Fibroblast of skin of right quadriceps (primary cell): ENCODE measurements around the gene SIT1.
"Not testable (repeated sequence)": the region's sequence is repeated elsewhere in the genome, so short reads cannot be mapped to it uniquely, and the experiment has no call there.

Source experiments
- DNase-seq: peaks from one replicate; pipeline ENCODE4 v3.0.0-alpha.2; 2013

SIT1 gene

GRCh38 chr9:35635730-35636129 lies 15.0 kb downstream of the SIT1 start:
- no peak for DNase-seq

DNA sequence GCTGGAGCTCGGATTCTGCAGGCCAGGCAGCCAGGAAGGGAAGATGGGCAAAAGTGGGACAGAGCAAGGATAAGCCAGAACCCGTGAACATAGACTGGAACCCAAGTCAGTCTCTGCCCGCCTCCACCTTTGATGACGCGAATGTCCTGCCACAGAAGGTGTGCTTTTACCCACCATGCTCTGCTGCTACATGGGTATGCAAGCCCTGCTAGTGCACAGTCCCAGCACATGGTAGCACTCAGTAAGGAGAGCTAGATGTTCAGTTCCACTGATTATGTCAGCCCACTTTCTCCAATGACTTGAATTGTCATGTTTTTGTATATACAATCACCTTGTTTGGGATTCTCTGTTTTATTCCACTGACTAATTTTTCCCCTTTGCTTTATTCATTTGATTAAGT lies 21.1 kb downstream of the SIT1 start:
- DNase-seq: no peak

DNA sequence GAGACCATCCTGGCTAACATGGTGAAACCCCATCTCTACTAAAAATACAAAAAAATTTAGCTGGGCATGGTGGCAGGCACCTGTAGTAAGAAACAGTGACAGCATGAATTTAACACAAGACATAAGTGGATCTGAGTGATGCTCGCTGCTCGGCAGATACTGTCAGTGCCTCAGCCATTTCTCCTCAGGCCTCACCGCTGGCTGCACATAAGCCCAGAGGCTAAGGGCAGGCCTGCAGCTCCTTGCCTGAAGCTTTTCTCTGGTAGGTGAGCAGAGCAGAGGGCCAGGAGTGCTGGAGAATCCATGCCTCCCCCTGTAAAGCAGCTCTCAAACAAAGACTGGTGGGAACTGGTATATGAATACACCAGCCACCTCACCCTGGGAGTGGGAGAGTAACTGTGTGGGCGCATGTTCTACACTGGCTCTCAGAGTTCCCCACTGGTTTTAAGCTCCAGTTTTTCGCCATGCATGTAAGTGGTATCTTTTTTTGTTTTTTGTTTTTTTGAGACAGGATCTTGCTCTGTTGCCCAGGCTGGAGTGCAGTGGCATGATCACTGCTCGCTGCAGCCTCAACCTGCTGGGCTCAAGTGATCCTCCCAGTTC lies 22.2 kb downstream of the SIT1 start:
- no peak for DNase-seq

GRCh38 chr9:35627575-35627974 lies 23.2 kb downstream of the SIT1 start:
- DNase-seq: no peak

DNA sequence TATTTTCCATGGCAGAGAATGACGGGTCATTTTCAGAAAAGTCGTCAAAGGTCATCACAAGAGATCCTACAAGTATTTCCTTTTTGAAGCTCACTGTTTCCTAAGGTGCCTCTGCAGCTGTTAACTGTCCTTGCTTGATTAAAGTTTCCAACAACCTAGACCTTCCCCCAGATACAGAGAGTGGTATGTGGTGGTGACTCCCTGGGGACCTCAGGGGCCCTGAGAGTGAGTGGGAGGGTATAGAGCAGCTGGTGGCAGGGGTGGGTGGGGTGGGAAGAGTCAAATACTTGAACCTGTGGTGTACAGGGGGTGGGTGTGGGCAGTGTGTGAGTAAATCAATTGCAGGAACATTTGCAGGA lies 31.0 kb downstream of the SIT1 start:
- DNase-seq: no peak

DNA sequence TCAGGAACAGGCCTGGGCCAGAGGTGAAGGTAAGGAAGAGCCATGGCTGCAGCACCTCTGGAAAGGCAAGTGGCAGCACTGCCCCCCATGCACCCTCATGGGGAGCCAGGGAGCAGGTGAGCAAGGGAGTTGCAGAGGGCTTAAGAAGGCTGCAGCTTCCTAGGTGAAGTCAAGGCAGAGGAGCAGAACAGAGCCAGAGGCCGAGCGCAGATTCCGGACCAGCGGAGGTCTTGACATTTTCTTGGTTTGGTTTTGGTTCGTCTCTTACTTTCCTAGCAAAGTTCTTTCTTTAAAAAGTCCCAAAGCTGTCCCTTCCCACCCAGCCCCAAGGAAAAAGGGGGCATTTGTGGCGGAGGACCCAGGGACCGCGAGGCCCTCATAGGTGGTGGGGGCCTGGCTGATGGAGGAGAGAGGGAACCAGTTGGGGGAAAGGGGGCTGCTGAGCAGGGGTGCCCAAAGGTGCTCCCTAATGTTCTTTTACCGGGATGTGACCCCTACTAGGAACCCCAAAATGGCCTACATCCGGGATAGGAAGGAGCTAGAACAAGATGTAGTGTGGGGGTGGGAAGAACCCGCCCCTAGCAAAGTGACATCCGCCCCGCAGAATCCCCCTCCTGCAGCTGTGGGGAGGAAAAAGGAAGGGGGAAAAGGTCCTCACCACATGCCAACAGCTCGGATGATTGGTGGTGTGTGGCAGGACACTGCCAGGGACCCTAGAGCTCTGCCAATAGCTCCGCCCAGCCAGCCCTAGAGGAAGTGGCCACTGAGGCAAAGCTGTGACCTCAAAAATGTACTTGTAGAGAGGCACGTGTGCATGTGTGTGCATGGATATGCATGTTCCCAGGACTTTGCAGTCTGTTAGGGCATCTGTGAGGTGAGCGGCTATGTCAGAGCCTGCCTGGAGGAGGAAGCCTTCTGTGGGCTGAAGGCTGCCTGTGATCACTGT lies 31.6 kb downstream of the SIT1 start:
- DNase-seq: no peak

GRCh38 chr9:35618325-35618727 lies 32.4 kb downstream of the SIT1 start, which contains the start of gene CD72:
Gene CD72 (minus strand): TSS chr9:35618413. CDS start chr9:35618303, 110 bp downstream.
- DNase-seq: no peak

- no peak for DNase-seq
Measured at GRCh38 chr9:35617548-35617947, 33.2 kb downstream of the SIT1 start.

DNA sequence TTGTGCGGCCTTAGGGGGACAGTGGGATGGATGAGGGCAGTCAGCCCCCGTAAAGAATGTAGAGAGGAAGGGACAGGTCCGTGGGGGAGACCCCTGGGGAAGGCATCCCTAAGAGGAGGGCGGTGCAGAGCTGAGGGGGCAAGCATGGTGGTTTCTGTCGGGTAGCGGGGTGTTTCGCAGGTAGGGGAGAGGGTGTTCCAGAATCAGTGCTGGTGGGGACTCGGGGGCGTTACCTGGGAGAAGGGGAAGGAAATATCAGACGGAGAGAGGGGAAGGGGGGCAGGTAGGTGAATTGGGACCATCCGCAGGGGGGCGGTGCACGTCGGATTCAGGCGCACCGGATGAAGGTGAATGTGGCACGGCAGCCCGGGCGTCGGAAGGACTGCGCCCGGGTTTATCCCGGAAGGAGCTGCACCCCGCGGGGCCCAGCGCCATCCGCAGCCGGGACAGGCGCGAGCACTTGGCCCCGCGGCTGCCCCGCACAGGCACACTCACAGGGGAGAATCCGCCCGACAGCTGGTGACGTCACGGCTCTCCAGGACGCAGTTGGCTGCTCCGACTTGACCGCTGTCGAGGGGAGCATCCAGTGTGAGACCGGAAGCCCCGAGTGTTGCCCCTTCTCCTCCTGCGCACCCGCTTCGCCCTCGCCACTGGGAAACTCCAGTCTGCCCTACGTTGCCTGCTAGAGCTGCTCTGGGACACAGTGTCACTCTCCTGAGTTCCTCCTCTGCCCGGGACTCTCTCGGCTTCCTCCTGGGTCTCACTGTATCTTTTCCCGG lies 33.9 kb downstream of the SIT1 start:
- DNase-seq: peak; percentile 40

DNA sequence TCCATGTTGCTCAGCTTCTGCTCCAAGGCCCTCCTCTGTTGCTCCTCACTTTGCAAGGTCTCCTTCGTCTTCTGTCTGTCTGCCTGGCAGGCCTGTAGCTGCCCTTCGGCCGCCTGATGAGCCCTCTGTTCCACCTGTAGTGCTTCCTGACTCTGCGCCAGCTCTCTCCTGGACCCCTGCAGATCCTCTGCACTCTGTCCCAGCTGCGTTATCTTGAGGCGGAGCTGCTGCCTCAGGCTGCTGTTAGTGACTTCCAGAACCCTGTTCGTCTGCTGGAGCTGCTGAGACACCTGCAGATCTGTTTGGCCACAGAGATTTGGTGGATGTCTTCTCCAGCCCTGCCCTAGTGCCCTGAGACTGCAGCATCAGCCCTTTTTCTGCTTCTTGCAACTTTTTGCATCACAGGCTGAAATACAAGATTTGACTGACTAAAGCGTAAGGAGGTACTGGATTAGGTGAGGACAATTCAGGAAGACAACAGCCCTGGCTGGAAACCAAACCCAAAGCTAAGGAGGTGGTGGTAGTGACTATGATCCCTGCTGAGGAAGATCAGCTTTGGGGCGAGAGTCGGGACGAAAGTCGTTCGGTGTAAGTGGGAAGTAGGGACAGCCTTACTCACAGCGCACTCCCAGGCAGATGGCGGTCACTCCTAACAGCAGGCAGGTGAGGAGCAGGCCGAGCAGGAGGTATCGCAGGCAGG lies 34.6 kb downstream of the SIT1 start:
- DNase-seq: no peak

DNA sequence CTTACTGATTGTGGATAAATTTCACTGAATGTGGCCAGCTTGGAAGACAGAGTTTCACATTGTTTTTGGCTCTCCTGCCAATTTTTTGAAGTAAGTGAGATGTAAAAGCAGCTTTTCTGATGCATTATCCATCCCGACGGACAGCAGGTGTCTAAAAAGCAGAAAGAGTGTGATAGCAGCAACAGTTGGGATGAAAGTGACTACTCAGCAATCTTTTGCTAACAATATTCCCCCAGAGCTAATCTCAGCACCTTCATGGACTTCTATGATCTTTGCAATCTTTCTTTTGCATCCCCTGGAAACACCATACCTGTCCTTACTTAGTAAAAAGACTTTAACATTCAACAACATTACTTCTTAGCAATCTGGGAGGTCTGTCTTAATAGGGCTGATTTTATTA lies 37.9 kb downstream of the SIT1 start:
- no peak for DNase-seq

- DNase-seq: not testable (repeated sequence)
Measured at GRCh38 chr9:35612066-35612465, 38.7 kb downstream of the SIT1 start.

DNA sequence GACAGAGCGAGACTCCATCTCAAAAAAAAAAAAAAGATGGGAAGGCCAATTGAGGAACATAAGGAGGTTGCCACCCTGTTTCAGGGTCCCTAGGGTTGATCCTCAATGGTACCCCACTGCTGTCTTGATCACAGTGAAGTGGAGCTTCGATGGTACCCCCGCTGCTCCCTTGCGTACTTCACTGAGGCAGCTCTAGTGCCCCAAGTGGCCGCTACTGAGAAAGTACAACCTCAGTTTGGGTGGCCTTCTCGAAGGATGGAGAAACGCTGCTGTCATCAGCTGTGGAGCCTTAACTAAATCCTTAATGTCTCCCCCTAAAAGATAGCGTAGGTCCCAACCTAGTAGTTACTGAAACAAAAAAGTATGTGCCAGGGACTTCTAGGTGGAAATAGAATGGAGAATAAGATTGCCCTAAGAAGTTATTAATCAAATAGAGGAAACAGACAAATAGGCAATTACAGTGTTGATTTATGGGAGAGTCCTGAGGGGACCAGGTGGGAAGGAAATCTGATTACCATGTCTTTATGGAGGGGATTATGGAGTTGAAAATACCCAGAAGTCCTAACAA lies 39.4 kb downstream of the SIT1 start:
- peak; percentile 29 for DNase-seq

- no peak for DNase-seq
Measured at GRCh38 chr9:35609820-35610163, 40.9 kb downstream of the SIT1 start.

GRCh38 chr9:35609001-35609819 lies 41.5 kb downstream of the SIT1 start:
- no peak for DNase-seq

DNA sequence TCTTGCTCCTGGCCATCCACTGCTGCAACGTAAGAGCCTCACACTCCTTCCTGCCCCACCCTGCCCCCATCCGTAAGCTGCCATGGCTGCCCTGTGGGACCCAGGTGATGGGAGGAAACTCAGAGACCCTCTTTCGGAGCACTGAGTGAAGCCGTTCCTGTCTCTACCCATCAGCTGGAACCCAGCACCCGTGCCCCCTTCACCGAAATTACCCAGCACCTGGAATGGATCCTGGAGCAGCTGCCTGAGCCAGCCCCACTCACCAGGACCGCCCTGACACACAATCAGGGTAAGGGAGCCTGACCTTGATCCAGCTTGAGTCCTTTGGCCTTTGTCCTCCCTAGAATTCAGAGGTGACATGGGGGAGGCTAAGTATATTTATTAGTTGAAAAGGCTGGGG lies 42.5 kb downstream of the SIT1 start:
- no peak for DNase-seq

DNA sequence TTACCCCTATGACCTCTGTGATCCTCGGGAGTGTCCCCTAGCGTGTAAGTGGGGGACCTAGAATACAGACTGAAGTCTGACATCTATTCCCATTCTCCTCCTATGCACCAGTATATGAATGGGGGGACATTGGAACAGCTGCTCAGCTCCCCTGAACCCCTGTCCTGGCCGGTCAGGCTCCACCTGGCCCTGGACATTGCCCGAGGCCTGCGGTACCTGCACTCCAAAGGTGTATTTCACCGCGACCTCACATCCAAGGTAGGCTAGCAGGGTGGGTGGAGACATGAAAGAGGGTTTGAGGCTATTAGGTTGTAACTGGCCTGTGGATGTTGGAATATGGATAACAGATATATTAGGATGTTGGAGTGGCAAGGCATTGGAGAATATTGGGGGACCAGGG lies 44.0 kb downstream of the SIT1 start:
- no peak for DNase-seq

DNA sequence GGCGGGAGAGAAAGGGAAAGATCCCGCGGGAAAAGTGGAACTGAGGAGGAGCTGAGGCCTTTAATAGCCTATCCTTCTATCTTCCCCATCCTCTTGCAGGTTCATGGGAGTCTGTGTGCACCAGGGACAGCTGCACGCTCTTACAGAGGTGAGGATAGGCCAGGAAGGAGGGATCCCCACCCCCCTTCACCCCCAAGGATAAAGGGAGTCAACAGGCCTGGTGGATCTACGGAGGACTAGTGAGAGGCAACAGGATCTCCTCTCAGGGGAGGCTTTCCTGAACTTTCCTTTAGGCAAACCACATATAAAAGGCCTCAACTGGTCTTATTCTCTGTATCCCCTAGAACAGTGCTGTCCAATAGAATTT lies 44.6 kb downstream of the SIT1 start:
- DNase-seq: no peak

GRCh38 chr9:35605351-35606137 lies 45.2 kb downstream of the SIT1 start:
- no peak for DNase-seq

GRCh38 chr9:35604578-35605350 lies 46.0 kb downstream of the SIT1 start, which contains the start of gene TESK1:
Gene TESK1 (plus strand): TSS chr9:35605262. CDS start chr9:35605620, 358 bp downstream.
- DNase-seq: peak; percentile 50
